Retina (tissue), 1 donor: Measurements from ENCODE around the gene ABHD4.
"Not testable (repeated sequence)": the region's sequence is repeated elsewhere in the genome, so short reads cannot be mapped to it uniquely, and the experiment has no call there.

Experiments
- DNase-seq: peaks from one replicate; pipeline ENCODE4 v3.0.0-alpha.2; 2016

Gene ABHD4

GRCh38 chr14:22598099-22598895, at the start of gene ABHD4:
ABHD4 (plus strand) TSS chr14:22598300; CDS start chr14:22598307, 7 bp downstream.
- peak; percentile 91 for DNase-seq

- no peak for DNase-seq
These were observed 48.7 kb upstream of the ABHD4 start for GRCh38 chr14:22549324-22549962.

GRCh38 chr14:22549981-22550673, 48.0 kb upstream of the ABHD4 start:
- DNase-seq: no peak

- no peak for DNase-seq
These were observed 46.5 kb upstream of the ABHD4 start for GRCh38 chr14:22551605-22551997.

GRCh38 chr14:22552001-22552826, 45.9 kb upstream of the ABHD4 start:
- DNase-seq: no peak

- no peak for DNase-seq
These were observed 45.3 kb upstream of the ABHD4 start for GRCh38 chr14:22552827-22553076.

GRCh38 chr14:22553445-22553844, 44.7 kb upstream of the ABHD4 start:
- DNase-seq: no peak

GRCh38 chr14:22553861-22554497, 44.1 kb upstream of the ABHD4 start:
- not testable (repeated sequence) for DNase-seq

- DNase-seq: no peak
These were observed 43.4 kb upstream of the ABHD4 start for GRCh38 chr14:22554498-22555383.

GRCh38 chr14:22555384-22556011, 42.6 kb upstream of the ABHD4 start:
- DNase-seq: no peak

- peak; percentile 12 for DNase-seq
These were observed 41.8 kb upstream of the ABHD4 start for GRCh38 chr14:22556021-22556989.

GRCh38 chr14:22556990-22557623, 41.0 kb upstream of the ABHD4 start:
- DNase-seq: peak; percentile 94

GRCh38 chr14:22557846-22558220, 40.3 kb upstream of the ABHD4 start:
- DNase-seq: peak; percentile 13

GRCh38 chr14:22558221-22558913, 39.7 kb upstream of the ABHD4 start:
- no peak for DNase-seq

GRCh38 chr14:22559041-22559440, 39.1 kb upstream of the ABHD4 start:
- no peak for DNase-seq

- DNase-seq: no peak
These were observed 37.3 kb upstream of the ABHD4 start for GRCh38 chr14:22560662-22561365.

GRCh38 chr14:22561366-22561660, 36.8 kb upstream of the ABHD4 start:
- DNase-seq: no peak
